GM15510 (cell line): ENCODE results near the gene PROZ.

Source experiments
- POLR2A ChIP-seq: IDR thresholded peaks from 3 replicates; pipeline ENCODE4 v1.6.1; 2011; ENCODE audit warnings: borderline replicate concordance; ENCODE audit not compliant: insufficient read length; ENCODE audit errors: extremely low read depth

The PROZ gene

DNA sequence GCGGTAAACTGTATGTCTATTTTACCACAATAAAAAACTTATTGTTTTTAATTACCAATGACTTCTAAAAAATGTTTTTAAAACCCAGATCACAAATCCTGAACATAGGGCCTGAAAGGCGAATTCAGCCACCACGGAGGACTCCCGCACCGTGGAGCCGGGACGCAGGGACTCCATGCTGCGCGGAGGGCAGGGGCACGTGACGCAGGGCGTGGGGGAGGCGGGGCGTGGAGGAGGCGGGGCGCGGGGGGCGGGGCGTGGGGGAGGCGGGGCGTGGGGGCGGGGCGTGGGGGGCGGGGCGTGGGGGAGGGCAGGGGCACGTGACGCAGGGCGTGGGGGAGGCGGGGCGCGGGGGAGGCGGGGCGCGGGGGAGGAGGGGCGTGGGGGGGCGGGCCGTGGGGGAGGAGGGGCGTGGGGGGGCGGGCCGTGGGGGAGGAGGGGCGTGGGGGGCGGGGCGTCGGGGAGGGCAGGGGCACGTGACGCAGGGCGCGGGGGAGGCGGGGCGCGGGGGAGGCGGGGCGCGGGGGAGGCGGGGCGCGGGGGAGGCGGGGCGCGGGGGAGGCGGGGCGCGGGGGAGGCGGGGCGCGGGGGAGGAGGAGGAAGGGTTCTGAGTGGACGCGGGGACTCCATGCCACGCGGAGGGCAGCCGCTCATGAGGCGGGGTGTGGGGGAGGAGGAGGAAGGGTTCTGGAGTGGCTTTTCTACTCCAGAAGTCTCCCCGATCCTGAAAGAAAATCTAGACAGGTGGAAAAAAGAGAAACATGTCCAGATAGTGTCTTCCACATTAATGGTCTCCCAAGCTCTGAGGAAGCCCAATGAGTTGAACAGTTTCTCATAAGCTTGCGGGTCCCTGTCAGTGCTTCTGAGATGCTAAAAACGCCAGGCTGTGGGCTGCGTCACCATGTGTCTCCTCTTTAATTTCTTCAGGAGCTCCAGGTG, 4.4 kb upstream of the PROZ start:
- peak; percentile 50 for TF ChIP-seq POLR2A

- TF ChIP-seq POLR2A, result no peak
Measured at GRCh38 chr13:113155201-113155600, 3.2 kb upstream of the PROZ start.

DNA sequence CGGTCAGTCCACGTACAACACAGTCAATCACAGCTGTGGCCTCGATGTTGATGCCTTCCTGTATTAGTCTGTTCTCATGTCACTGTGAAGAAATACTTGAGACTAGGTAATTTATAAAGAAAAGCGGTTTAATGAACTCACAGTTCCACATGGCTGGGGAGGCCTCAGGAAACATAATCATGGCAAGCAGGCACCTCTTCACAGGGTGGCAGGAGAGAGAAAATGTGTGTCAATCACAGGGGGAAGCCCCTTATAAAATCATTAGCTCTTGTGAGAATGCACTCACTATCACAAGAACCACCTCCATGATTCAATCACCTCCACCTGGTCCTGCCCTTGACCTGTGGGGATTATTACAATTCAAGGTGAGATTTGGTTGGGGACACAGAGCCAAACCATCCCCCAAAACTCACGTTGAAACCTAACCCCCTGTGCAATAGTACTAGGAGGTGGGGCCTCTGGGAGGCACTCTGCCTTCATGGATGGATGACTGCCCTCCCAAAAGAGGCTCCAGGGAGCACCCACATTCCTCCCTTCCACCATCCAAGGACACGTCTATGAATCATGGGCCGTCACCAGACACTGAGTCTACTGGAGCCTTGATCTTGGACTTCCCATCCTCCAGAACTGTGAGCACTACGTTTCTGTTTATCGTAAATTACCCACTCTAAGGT, 2.3 kb upstream of the PROZ start:
- TF ChIP-seq POLR2A, result no peak

DNA sequence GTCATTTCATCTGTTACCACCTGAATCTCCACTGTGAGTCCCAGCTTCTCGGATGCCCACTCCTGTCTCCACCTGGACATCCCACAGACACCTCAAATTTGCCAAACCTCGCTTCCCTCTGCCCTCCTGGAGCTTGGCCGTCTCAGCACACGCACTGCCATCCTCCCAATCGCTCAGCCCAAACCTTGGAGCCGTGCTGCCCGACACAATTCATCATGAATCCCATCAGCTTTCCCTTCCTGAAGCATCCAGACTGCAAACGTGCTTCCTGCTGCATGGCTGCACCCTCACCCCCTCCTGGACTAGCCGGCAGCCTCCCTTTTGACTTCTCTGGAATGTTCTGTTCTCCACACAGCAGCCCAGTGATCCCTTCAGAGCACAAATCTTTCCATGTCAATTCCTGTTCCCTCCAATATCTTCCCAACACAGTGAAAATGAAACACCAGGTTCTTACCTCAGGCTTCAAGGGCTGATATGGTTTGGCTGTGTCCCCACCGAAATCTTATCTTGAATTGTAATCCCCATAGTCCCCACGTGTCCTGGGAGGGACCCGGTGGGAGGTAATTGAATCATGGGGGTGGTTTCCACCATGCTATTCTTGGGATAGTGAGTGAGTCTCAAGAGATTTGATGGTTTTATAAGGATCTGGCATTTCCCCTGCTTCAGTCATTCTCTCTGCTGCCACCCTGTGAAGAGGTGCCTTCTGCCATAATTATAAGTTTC, 1.1 kb upstream of the PROZ start:
- no peak for TF ChIP-seq POLR2A

DNA sequence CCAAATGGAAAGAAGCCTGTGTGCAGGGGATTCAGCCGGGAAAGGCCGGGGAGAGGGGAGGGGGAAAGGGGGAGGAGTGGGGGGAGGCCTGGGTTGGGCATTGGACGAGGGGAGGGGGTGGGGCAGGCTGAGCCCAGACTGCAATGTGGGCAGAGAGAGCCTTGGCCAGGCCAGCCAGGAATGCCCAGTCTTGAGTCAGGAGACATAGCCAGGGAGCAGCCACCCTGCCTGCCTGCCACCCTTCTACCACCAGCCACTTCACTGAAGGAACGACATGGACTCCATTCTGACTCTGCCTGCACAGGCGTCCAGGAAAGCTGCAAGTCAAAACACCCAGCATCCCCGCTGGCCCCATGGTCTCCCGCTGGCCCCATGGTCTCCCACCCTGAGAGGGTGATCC, 498 bp downstream of the PROZ start:
- no peak for TF ChIP-seq POLR2A

GRCh38 chr13:113159701-113160100, 1.3 kb downstream of the PROZ start:
- no peak for TF ChIP-seq POLR2A

DNA sequence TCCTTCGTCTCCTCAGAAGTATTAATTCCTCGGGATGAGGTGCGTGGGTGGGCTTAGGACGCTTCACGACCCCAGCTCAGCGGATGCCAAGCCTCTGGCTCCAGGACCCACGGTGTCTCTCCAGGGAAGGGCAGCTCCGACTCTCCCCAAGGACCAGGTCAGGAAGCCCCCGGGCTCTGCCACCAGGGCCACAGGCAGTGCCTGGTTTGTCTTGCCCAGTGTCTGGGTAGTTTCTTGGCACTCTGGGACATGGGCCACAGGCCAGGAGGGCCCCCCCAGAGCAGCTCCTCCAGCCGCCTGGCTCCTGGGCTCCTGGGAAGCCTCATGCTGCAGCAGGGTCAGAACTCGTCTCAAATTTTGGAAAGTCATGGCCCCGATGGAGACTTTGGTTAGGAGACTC, 2.5 kb downstream of the PROZ start:
- no peak for TF ChIP-seq POLR2A

DNA sequence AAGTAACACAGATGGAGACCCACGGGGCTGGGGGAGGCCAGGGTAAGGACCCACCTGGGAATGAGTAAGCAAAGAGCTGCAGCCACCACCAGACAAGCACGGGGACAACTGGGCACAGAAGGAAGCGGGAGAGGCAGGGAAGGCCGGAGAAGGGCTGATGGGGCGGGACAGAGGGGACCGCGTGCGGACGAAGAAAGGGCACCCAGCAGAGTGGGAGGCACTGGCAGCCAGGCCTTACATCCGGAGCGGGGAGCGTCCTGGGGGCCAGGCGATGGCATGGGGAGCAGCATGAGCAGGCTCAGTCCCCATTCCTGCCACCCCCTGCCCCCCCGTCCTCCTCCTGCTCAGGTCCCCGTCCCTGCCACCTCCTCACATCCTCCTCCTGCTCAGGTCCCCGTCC, 3.0 kb downstream of the PROZ start:
- TF ChIP-seq POLR2A, result no peak

- TF ChIP-seq POLR2A, result no peak
Measured at GRCh38 chr13:113162783-113163685, 4.6 kb downstream of the PROZ start.

DNA sequence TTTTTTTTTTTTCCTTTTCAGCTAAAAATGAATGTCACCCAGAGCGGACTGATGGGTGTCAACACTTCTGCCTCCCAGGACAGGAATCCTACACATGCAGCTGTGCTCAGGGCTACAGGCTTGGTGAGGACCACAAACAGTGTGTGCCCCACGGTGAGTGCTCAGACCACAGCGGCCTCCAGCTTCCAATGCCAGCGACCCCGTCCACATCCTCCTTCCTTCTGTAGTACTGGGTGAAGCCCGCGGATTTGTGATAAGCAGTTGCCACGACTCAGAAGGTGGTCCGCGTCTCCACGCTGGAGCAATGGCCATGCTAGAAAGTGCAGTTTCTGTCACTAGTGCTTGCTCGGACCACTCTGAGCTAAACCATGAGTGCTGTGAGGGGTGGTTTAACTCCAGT, 6.0 kb downstream of the PROZ start:
- TF ChIP-seq POLR2A, result no peak

DNA sequence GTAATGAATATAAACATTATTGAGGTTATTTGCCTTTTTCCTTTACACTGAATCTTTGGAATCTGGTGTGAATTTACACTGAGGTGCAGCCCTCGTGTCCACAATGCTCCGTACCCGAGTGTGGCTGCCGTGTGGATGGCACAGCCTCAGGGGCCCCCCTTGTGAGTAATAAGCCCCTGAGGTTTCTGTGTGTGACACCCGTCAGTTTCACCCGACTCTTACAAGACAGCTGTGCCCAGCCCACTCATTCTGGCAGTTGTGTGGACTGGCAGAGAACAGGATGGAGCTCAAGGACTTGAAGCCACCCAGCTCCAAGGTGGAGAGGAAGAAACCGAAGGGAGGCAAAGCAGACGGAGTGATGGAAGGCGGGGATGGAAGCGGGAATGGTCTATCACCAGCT, 7.8 kb downstream of the PROZ start:
- no peak for TF ChIP-seq POLR2A

DNA sequence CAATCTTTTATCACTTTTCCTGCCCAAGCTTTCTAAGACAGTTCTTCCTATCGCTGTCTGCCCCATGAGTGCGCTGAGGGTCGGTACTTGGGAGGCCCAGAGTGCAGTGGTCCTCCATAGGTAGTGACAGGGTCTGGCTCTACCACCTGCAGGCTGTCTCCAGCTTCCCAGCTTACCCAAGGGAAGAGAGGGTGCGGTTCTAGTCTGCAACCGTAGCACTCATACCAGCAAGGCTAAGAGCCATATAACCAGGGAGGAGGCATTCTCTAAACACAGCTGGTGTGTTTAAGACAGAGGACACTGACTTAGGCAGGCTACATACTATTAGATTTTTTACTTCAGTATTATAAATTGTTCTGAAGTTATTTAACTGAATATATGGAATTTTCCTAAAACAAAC, 8.2 kb downstream of the PROZ start:
- no peak for TF ChIP-seq POLR2A

GRCh38 chr13:113167155-113167554, 8.7 kb downstream of the PROZ start:
- TF ChIP-seq POLR2A, result no peak

DNA sequence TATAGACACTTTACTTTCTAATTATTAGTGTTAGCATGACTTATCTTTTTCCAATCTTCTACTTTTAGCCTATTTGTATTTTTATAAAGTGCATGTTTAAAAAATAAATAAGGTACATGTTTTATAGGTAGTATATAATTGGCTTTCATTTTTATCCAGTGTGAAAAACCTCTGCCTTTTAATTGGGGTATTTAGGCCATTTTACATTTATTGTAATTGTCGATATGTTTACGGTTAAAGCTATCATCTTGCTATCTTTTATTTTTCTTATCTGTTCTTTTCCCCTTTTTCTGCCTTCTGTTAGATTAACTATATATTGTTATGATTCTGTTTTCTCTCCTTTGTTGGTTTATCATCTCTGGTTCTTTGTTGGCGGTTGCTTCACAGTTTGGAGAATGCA, 9.1 kb downstream of the PROZ start:
- no peak for TF ChIP-seq POLR2A
